HEK293T (cell line): ENCODE data around the gene PDGFA.

Experiments used
- ARNT ChIP-seq: fragments of 450-650 bp; IDR thresholded peaks from 2 replicates; pipeline ENCODE4 v1.6.1; 2017; ENCODE audit warnings: mild to moderate bottlenecking
- BHLHE40 ChIP-seq: fragments of 450-650 bp; IDR thresholded peaks from 2 replicates; pipeline ENCODE4 v1.6.1; 2016; ENCODE audit warnings: mild to moderate bottlenecking, moderate library complexity, borderline replicate concordance
- FOXM1 ChIP-seq: fragments of 450-650 bp; IDR thresholded peaks from 2 replicates; pipeline ENCODE4 v1.6.1; 2017; ENCODE audit warnings: mild to moderate bottlenecking, borderline replicate concordance
- NFRKB ChIP-seq: fragments of 450-650 bp; IDR thresholded peaks from 2 replicates; pipeline ENCODE4 v1.6.1; 2016; ENCODE audit warnings: mild to moderate bottlenecking, moderate library complexity
- TF ChIP-seq, protein P1 (sequence below): fragments of 450-650 bp; IDR thresholded peaks from 2 replicates; pipeline ENCODE4 v1.6.1; 2016

DNA sequence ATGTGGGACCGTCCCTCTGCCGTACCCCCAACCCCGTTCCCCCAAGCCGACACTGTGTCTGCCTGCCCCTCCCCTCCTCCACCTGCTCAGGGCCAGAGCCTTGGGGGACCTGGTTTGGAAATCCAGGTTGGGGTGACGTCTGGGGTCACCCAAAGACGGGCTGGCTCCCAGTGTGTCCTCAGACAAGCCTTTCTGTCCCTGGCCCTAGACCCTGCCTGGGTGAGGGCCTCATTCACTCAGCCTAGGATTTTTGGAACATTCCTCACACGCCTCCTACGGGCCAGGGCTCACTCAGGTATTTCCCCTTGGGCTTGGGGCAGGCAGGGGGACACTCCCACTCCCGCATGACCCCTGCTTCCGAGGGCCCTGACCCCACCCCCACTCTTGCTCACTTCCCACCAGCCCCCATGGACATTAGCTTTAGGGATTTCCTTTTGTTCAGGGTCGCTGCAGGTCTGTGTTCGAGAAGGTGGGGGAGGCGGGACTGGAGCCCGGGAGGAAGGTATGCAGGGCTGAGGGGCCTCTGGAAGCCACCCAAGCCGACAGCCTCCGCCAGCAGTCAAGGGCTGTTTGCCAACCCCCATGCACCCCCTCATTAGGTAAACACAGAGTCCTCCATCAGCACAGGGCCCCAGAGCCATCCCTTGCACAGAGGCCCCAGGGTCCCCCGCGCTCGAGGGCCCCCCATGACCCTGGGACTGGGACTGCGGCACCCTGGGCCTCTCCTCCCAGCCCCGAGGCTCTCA is 35.1 kb downstream of the PDGFA start:
- TF ChIP-seq NFRKB (no peak), ARNT (no peak), FOXM1 (no peak), BHLHE40 (no peak)
- TF ChIP-seq, protein P1, sequence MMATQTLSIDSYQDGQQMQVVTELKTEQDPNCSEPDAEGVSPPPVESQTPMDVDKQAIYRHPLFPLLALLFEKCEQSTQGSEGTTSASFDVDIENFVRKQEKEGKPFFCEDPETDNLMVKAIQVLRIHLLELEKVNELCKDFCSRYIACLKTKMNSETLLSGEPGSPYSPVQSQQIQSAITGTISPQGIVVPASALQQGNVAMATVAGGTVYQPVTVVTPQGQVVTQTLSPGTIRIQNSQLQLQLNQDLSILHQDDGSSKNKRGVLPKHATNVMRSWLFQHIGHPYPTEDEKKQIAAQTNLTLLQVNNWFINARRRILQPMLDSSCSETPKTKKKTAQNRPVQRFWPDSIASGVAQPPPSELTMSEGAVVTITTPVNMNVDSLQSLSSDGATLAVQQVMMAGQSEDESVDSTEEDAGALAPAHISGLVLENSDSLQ: no peak
